Activated CD8-positive, alpha-beta memory T cell treated with anti-CD3 and anti-CD28 coated beads, Interleukin-2, amount 50 U/mL, for 24 hours (primary cell): Measurements from ENCODE around the gene STRN4.

Experiments used
- DNase-seq: peaks from one replicate; pipeline ENCODE4 v3.0.0-alpha.2; 2020; ENCODE audit errors: extremely low read depth

STRN4 gene

DNA sequence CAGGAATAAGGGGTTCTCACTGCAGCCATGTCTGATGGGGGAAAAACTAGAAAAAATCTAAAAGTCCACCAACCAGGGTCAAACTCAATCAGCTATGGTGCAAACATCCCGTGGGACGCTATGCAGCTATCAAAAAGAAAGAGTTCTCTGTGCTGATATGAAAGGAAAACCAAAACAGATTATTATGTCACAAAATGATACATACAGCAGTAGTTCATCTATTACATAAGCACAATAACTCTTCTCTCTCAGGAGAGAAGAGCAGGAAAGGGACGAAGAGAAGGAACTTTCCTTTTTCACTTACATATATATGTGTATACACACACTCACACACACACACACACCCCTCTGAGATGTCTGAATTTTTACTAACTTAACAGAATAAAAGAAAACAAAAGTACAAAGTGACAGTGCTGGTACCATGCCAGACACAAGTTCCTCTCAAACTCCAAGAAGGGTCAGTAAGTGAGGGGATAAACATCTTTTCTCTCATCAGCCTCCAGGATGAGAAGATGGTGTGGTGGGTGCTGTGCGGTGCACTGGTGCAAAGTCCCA lies 3.2 kb downstream of the STRN4 start:
- DNase-seq: no peak

DNA sequence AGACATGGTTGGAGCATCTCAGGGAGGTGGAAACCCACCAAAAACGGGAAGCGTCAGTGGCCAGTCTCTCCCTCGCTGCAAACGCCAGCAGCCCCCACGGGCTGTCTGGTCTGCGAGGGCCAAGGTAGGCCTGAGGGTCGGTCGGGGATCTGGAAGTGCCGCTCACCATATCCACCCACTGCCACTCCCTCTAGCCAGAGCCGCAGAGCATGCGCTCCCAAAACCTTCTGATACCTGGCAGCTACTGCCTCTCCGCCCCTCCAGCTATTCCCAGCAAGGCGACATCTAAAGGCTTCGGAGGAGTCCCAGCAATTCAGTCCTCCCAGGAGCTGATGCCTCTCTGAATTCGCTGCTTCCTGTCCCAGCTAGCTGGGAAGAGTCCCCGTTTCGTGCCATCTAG lies 4.8 kb downstream of the STRN4 start:
- DNase-seq: no peak

DNA sequence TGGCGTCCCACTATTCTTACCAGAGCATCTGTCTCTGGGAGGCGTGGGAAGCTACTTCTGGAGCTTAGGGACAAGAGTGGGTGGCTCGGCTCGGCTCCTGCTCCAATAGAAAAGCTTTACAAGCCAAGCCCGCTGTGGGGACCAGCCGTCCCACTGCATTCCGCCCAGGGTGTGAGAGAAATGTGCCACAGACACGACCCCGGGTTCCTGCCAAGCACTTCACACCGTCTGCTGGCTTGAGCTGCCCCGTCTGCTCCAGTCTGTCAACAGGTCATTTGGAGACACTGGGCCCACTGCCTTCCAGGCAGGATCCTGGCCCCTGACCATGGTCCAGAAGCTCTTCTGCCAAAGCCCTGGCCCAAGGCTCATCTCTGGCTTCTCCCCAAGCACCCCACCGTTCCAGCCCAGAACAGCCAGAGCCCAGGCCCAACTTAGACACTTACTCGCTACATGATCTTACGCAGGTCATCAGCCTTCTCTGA lies 6.9 kb downstream of the STRN4 start:
- no peak for DNase-seq

DNA sequence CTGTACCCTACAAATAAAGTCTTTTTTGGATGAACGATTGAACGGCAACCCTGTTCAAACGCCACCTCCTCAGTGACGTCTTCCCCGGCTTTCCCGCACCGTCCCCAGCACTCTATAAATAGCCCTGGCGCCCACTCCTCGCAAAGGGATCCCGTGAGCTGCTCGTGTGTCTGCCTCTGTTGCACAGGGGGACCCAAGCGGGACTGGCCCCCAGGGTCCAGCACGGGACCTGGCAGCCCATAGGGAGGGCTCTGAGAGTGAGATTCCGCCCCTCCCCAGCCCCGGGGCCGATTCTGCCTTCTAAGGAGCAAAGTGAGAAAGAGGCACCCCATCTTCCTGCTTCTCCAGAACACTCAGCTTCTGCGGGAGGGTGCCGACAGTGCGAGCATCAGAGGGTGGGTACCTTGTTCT lies 8.5 kb downstream of the STRN4 start:
- no peak for DNase-seq

DNA sequence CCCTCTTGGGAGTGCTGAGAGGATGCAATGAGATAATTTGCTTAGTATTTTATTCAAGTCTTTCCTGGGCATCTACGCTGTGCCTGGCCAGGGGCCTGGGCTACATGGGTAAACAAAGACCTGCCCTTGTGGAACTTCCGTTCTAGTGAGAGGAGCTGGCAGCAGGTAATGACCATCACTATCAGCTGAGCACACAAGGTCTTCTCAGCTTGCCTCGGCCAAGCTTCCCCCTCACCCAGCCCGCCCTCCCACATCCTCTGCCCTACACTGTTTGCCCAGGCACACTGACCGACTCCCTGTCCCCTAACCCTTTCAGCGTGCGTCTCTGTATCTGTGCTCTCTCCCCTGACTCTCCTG lies 9.0 kb downstream of the STRN4 start:
- no peak for DNase-seq

DNA sequence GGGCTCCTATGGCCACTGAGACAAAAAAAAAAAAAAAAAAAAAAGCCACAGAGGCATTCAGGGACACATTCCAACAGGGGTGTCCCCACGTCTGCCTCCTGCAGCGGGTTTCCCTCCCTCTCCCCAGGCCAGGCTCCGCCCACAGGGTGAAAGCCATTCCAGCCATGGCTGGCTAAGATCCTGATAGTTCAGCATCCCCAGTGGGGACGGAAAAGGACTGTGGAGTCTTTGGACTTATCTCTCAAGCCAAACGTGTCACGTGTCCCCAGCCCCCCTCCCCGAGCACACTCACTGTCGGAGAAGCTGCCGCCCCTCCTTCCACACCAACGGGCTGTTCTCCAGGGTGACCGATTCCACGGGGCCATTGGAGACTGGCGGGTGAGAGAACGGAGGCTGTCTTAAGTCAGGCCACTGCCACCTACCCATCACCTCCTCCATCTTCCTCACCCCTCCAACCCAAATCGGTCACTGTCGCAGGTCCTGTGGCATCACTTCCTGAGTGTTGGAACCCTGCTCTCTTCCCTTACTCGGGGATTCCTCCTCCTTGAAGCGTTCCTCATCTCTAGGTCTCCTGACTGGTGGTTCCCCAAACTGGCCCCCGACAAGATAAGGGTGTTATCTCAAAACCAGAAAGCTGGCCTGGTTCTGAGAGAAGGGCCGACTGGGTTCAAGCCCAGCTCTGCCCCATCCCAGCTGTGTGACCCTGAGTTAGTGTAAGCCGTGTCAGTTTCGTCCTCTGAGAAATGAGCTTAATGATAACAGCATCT lies 9.5 kb downstream of the STRN4 start:
- no peak for DNase-seq

DNA sequence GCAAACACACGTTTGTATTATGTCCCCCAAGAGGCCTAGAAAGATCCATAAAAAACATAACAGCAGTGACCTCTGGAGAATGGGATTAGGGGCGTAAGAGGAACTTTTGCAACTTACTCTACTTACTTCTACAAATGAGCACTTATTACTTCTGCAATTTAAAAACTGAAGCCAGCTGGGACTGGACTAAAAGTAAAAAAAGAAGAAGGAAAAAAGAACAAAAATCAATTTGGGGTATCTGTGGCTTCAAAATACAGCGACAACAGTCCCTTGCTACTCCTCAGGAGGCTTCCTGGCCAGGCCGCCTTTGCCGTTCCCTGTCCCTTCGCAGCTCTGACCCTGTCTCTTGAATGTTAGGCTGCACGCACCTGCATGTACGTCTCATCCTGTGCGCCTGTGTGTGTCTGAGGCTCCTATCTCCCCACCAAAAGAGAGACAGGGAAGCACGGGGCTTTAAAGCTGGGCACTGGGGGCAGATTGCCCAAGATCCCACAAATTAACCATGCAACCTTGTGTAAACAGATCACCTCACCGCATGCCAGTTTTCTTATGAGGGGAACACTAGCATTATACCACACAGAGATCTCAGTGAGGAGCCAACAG lies 12.5 kb downstream of the STRN4 start:
- DNase-seq: no peak

DNA sequence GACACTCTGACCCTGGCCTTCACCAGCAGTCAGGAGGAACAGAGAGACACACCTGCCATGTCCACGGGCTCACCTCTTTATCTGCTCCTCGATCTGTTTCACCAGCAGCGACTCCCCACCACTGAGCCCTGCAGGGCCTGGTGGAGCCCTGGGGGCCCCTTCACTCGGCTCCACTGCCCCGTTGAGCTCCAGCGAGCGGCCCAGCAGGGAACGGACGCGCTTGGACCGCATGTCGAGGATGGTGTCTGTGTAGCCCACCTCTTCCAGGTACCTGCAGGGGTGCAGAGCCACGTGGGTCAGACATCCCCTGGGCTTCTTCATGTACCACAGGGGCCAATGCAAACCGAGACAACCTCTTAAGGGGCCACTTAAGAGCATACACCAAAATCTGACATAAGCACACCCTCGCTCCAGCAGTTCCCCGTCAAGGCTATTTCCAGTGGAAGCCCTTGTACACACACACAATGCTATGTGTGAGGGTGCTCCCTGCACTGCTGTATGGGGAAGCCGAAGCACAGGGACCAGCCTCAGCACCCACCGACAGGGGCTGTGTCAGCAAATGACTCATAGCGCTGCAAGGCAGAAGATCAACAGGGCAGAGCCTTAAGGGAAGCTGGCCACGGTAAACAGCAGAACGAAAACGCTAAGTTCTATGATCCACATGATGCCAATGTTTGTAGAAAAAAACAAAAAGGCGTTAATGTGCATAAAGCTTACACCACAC lies 13.1 kb downstream of the STRN4 start:
- no peak for DNase-seq

DNA sequence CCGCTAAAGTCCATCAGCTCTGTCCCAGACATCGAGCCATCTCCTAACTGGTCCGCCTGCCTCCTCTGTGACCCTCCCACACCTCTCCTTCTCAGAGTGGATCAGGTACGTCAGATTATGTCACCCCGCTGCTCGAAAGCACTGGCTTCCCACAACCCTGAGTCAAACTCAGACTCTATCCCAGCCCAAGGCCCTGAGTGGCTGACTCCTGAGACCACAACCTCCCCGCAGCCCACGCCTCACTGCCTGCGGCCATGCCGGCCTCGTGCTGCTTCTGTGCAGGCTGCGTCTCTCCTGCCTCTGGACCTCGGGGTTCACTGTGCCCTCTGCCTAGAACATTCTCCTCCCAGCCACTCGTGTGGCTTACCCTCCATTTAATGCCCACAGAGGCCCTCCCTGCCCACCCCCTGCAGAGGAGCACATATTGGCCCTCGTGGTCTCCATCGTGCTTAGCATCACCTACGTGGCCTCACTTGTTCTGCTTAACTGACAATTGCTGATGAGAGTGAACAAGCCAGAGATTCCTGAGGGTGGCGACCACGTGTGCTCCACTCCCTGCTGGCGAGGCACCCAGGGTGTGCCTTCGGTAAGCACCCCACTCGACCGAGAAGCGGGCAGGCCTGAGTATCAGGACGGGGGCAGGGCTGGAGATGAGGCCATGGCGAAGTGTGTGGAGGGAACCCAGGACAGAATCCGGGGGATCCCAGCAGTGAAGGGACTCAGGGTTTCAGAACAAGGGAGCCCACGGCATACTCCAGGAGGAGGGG lies 13.9 kb downstream of the STRN4 start:
- no peak for DNase-seq

DNA sequence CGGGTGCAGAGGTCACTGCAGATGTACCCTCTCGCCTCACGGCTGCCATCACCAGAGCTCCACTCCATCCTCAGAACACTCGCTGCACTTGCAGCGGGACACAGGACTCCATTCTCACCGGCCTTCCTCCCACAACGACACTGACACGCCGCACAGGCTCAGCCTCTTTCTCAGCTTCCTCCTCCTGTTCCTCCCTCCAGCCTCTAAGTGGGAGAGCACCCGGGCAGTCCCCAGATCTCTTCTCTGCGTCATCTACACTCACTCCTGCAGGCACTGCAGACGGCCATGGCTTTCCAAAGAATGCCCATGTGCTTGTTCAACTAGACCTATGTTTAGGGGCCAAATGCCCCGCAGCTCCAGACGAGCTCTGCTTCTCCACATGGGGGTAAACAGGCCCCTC lies 14.7 kb downstream of the STRN4 start:
- DNase-seq: no peak

DNA sequence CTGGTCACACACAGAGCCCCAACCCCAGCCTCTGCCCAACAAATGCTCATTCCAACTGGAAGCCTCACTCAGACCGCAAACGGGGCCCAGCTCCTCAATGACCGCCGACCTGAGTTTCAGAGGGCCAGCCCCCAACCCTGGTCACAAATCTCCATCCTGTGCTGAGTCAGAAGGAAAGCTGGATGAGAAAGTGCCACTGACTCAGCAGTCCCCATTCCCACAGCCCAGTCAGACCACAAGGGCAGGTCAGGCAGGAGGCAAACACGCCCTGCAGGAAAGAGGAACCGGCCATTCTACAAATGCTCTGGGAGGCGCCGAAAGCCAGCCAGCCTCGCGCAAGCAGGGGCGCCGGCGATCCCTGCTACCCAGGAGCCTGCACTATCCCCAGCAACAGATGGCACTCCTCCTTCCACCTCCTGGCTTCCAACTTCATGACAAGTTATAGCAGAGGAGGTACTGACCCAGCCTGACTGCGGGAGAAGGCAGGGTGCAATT lies 15.2 kb downstream of the STRN4 start:
- no peak for DNase-seq

DNA sequence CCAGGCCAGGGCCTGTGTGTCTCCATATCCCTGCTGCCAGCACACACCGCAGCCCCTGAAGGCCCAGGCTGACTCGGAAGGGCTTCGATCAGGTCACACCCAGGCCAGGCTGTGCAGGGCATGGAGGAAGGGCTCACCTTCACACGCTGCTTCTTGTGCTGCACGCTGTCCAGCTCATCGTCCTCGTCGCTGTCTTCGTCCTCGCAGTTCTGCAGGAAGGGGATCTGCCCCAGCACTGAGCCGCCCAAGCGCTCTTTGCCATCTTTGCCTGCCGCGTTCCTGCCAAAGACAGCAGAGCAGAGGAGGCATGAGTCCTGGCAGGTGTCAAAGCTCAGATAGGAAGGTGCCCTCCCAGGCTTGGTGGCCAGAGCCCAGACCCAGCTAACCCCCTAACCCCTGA lies 15.7 kb downstream of the STRN4 start:
- no peak for DNase-seq

DNA sequence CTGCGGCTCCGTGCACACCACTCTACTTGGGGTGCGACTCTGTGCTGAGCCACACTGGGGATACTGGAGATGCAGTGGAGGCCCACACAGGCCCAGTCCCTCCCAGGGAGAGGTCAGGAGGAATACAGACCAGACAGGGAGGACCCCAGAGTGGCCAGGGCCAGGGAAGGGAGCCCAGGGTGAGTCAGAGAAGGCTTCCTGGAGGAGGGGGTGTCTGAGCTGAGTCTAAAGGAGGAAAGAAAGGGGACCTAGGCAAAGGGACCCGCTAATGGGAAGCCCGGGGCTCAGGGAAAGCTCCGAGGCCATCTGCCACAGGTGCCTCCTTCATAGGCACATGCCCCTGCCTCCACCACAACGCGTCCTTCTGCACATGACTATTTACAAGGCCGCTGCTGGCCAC lies 16.1 kb downstream of the STRN4 start:
- DNase-seq: no peak

DNA sequence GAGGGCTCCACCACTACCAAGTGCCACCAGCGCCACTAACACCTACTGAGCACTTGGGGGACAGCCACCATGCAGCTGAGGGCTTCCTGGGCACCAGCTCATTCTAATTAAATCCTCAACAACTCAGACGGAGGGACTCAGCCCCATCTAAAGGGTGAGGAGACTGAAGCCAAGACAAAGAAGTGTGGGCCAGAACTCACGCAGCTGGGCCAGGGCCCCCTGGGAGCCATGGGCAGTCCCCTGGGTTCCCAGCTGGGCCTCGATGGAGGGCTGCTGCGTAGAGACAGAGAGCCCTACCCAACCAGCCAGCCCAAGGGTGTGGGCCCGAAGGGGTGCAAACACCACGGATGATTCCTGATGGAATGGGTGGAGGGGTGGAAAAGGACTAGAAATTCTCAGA lies 16.6 kb downstream of the STRN4 start:
- no peak for DNase-seq

DNA sequence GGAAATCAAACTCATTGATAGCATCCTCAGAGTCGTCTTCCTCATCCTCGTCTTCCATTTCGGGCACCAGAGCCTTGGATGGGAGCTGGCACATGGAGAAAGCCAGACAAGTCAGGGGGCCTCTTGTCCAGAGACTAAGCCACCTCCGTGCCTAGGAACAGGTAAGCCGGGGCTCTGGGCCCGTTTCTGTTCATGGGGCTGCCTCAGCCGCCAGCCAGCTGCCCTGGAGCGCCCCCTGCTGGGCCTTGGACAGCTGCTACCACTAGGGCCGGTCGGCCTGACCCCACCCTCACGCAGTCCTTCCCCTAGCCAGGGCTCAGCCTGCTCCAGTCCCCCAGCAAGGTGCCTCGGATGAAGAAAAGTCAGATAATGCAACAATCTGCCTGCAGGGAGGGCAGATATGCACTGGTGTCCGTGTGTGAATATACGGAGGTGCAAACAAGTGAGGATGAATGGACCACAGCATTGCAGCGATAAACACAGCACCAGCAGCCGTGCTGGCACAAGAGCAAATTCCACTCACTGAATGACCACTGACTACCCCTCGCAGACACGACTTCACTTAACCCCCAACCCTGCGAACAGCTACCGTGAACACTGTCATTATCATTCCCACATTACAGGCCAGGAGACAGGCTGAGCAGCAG lies 17.4 kb downstream of the STRN4 start:
- peak; percentile 44 for DNase-seq

DNA sequence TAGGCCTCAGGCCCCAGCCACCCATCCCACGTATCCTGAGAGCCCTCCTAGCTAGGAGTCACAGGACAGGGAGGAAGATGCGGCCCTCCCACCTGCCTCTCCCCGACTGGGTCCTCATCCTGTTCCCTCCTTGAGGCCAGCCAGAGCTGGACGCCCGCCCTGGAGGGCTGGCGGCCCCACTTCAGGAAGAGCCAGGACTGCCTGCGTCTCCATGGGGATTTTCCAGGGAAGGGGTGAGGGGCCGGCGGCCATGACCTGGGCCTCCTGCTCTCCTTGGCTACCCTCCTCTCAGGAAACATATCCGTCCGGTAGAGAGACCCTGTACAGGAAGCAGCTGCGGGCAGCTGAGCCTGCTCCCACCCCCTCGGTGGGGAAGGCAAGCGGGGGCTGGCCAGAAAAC lies 18.0 kb downstream of the STRN4 start:
- no peak for DNase-seq

DNA sequence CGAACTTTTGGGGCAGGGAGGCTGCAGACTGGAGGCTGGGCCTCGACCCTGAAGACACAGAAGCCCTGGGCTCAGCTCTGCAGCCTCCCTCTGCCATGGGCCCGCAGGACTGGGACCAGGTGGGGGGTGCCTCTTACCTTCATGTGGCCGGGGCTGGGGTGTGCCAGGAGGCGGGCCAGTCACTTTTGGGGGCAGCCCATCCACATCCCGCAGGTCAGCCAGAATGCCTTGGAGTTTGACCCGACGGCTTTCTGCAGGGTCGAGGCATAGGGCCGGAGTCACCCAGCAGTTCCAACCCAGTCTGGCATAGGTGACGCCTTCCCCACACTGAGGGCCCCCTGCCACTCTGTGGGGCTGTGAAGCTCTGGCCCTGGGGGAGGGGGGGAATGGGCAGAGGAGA lies 18.5 kb downstream of the STRN4 start:
- DNase-seq: no peak

DNA sequence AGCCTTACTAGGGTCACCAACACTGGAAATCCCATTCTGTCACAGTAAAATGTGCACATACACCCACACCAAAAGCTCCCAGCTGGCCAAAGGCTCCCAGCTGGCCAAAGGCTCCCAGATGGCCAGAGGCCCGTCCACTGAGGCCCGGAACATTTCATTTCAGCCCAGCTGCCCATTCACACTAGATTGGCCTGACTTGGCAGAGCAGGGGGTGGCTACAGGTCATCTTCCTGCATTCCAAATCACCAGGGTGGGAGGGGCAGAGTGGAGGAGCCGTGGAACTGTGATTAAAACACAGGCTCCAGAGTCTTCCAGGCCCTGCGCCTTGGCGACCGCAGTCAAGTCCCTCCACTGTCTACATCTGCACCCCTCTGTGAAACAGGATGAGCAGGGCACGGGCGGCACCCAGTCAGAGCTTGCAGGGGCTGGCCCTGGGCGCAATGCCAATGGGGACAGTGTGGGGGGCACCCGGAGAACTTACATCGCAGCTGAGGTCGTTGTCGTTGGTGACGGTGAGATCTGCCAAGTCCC lies 19.2 kb downstream of the STRN4 start:
- no peak for DNase-seq

DNA sequence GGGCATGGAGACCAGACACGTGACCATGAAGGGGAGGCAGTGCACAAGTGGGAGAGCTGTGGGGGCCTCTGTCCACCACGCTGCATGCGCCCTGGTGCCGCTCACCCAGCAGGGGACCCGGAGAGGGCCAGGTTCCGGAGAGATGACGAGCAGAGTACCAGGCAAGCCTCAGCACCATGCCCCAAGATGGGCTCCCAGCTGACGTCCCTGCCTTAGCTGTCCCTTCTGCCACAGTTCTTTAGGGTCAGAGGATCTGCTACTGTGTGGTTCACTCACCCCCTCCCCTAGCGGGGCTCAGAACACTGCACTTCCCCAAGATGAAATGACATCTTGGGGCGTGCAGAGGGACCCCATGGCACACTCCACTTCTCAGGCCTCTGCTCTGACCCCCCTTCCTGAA lies 19.7 kb downstream of the STRN4 start:
- no peak for DNase-seq

DNA sequence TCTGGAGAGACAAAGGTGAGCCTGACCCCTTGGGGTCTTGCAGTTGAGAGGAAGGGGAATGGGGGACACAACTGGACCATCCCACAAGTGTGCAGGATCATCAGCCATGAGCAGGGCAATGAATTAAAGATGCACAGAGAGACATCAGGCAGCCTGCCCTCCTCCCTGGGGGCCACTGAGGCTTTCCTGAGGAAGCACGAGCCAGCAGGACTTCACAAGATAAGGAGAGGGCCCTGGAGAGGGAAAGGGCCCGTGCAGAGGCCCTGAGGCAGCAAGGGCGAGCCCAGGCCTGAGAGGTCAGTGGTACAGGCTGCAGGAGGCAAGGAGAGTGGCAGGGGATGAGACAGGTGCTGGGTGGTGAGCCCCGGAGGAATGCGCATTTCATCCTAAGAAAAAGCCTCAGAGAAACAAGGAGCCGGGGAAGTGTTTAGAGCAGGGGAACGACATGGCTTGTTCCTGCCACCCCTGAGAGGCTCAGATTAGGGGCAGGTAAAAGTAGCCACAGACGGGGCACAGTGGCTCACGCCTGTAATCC lies 20.3 kb downstream of the STRN4 start:
- DNase-seq: no peak
